ENCODE results near the gene GNA12. TPM values are rescaled to one million over a fixed set of nuclear protein-coding genes. Genes with fewer than 3 reads are reported as not detected.

Gene GNA12
- total RNA-seq, 1 donor from 2014 or later, result 12.1 TPM

DNA sequence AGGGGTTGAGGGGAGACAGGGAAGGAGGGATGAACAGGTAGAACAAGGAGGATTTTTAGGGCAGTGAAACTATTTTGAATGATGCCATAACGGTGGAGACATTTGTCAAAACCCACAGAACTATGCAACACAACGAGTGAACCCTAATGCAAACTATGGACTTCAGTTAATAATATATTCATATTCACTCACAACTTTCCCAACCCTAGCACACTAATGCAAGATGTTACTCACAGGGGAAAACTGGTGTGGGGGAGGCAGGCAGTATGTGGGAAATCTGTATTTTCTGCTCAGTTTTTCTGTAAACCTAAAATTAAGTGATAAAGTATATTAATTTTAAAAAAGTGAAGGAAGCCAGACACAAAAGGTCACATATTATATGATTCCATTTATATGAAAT, 17.3 kb downstream of the GNA12 start:
- Histone ChIP-seq H3K36me3 (ENCODE audit: control insufficient read depth, insufficient read depth, low read length) (no peaks in the 10 kb centered on the region), H3K4me3 (ENCODE audit: low read depth, low read length) (no peak overlapping the region), H3K27me3 (ENCODE audit: control insufficient read depth, insufficient read depth, low read length) (no peaks in the 10 kb centered on the region)
- TF ChIP-seq, protein P1, sequence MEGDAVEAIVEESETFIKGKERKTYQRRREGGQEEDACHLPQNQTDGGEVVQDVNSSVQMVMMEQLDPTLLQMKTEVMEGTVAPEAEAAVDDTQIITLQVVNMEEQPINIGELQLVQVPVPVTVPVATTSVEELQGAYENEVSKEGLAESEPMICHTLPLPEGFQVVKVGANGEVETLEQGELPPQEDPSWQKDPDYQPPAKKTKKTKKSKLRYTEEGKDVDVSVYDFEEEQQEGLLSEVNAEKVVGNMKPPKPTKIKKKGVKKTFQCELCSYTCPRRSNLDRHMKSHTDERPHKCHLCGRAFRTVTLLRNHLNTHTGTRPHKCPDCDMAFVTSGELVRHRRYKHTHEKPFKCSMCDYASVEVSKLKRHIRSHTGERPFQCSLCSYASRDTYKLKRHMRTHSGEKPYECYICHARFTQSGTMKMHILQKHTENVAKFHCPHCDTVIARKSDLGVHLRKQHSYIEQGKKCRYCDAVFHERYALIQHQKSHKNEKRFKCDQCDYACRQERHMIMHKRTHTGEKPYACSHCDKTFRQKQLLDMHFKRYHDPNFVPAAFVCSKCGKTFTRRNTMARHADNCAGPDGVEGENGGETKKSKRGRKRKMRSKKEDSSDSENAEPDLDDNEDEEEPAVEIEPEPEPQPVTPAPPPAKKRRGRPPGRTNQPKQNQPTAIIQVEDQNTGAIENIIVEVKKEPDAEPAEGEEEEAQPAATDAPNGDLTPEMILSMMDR (IDR thresholded peaks at IDR 0.05; ENCODE audit: insufficient read depth, low read length, severe bottlenecking), result no peak
- DNase-seq (ENCODE audit: low read depth) (no peak), FAIRE-seq (no peak)

DNA sequence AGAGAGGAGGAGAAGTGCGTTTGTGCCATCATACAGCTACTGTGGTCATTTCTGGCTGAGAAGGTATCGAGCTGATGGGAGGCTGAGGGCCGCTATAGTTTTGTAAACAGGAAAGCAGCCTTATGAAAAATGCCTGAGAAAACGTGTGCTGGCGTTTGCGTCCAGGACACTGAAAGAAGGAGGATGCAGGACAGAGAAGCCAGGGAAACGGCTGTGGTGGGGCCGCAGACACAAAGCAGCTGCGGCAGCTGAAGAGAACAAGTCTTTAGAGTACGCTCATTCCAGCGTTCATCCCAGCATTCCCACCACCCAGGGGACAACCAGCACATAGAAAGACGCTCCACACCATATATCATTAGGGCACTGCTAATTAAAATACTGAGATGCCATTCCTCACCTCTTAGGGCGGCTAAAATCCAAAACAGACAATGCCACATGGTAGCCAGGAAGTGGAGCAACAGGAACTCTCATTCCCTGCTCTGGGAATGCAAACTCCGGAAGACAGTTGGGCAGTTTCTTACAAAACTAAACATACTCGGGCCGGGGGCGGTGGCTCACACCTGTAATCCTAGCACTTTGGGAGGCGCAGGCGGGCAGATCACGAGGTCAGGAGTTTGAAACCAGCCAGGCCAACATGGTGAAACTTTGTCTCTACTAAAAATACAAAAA, 18.4 kb downstream of the GNA12 start:
- no peak for FAIRE-seq

DNA sequence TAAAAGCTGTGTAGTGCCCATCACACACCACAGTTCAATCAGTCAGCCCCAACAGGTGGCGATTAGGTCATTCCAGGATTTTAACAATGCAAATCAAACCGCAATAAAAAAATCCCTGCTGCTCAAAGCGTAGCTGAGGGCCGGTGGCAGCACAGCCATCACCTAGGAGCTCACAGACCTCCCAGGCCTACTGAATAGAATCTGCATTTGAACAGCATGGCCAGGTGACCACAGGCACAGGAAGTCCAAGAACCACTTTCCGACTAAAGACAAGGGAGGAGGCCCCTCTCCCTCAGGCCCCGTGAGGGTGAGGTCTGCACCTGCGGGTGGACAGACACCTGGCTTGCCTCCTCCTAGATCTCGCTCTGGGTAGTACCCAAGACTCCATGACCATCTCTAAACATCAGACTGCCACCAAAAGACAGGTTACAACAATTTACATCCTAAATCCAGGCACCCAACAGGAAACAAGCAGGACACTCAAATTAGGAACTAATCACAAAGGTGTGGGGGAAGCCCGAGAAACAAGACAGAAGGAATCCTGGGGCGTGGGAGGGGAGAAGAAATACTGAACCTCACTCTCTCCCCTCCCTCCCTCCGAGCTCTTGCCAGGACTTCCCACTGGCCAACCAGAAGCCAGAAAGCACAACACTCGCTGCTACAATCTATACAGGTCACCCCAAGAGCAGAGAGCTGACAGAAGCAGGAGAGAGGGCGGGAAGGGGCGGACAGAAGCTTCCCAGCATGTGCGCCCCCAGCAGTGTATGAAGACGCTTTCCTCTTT, 19.2 kb downstream of the GNA12 start:
- FAIRE-seq, result no peak

More for the DNA sequence above, 18.4 kb downstream of the GNA12 start:
- H3K36me3 ChIP-seq (ENCODE audit: control insufficient read depth, insufficient read depth, low read length), result no peaks in the 10 kb centered on the region
- TF ChIP-seq, protein P1 (IDR thresholded peaks at IDR 0.05; ENCODE audit: insufficient read depth, low read length, severe bottlenecking), result no peak
- H3K27me3 ChIP-seq (ENCODE audit: control insufficient read depth, insufficient read depth, low read length), result no peaks in the 10 kb centered on the region
- H3K4me3 ChIP-seq (ENCODE audit: low read depth, low read length), result no peak overlapping the region
- no peak for DNase-seq (ENCODE audit: low read depth)

DNA sequence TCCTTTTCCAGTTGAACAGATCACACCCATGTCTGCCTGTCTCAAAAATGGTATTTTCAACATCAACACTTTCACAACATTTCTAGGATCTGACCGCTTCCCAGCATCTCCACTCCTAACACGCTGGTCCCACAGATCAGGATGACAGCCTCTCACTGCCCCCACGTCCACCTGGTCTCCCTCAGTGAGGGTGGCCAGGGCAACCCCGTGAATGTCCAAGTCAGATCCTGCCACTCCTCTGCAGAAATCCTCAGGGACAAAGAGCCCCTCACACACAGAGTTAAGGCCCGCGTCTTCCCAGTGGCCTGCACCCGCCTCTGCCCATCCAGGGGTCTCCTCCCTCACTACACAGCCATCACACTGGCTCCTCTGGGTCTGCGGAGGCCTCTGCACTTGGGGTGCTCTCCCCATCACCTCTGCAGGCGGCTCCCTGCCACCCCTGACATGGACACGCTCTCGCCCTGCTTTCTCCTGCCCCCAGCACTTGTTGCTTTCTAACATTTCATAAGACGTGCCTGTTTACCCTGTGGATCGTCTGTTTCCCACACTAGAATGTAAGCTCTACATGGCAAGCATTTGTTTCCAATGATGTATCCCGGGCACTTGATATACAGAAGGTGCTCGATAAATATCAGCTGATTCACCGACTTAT, 20.0 kb downstream of the GNA12 start:
- TF ChIP-seq, protein P1 (IDR thresholded peaks at IDR 0.05; ENCODE audit: insufficient read depth, low read length, severe bottlenecking), result no peak
- Histone ChIP-seq H3K27me3 (ENCODE audit: control insufficient read depth, insufficient read depth, low read length) (no peaks in the 10 kb centered on the region), H3K36me3 (ENCODE audit: control insufficient read depth, insufficient read depth, low read length) (no peaks in the 10 kb centered on the region), H3K4me3 (ENCODE audit: low read depth, low read length) (no peak overlapping the region)
- no peak for FAIRE-seq
- DNase-seq (ENCODE audit: low read depth), result no peak

More for the DNA sequence above, 19.2 kb downstream of the GNA12 start:
- H3K4me3 ChIP-seq (ENCODE audit: low read depth, low read length), result no peak overlapping the region
- TF ChIP-seq, protein P1 (IDR thresholded peaks at IDR 0.05; ENCODE audit: insufficient read depth, low read length, severe bottlenecking), result no peak
- no peaks in the 10 kb centered on the region for H3K36me3 ChIP-seq (ENCODE audit: control insufficient read depth, insufficient read depth, low read length)
- H3K27me3 ChIP-seq (ENCODE audit: control insufficient read depth, insufficient read depth, low read length), result no peaks in the 10 kb centered on the region
- DNase-seq (ENCODE audit: low read depth), result no peak

DNA sequence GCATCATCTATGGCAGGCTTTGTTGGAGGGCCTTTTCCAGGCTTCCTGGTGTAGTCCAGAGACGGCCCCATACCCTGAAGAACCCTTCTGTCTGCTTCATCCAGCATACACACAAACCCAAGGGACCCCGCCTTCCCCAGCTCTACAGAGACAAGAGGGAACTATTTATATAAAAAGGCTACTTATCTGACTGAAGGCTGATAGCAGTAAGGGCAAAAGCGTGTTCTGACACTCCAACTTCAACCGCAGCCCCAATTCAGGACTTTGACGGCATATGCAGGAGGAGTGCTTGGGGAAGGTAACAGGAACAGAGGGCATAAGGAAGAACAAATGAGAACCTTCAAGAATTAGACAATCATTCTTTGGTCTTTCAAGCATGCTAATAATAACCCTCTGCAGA, 21.0 kb downstream of the GNA12 start:
- FAIRE-seq, result no peak
- TF ChIP-seq, protein P1 (IDR thresholded peaks at IDR 0.05; ENCODE audit: insufficient read depth, low read length, severe bottlenecking), result no peak
- no peaks in the 10 kb centered on the region for H3K36me3 ChIP-seq (ENCODE audit: control insufficient read depth, insufficient read depth, low read length)
- no peak for DNase-seq (ENCODE audit: low read depth)
- H3K27me3 ChIP-seq (ENCODE audit: control insufficient read depth, insufficient read depth, low read length), result no peaks in the 10 kb centered on the region
- no peak overlapping the region for H3K4me3 ChIP-seq (ENCODE audit: low read depth, low read length)
